DMS79 treated with DMSO at 0.1 percent for 48 hours (cell line): ENCODE measurements around the gene RIMKLB.
"Not testable (repeated sequence)": the region's sequence is repeated elsewhere in the genome, so short reads cannot be mapped to it uniquely, and the experiment has no call there.

Experiments used
- DNase-seq: peaks from one replicate; lab custom pipeline; 2025; lab: John Stamatoyannopoulos, UW

RIMKLB gene

DNA sequence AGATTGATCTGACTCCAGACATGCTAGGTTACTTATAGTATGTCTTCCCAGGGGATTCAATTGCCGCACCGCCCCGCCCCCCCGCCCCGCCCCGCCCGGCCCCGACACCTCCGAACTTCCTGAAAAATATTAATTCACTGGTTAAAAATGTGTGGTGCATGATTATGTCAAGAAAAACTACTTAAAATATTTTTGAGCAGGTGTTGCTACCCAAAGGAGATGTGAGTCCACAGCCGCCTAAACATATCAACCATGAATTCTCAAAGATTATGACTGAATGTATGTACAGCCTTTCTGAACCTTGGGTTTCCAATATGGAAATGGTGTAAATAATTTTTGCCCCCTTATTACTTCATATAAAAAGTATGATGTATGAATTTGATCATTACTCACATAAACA is 2.7 kb upstream of the RIMKLB start:
- DNase-seq, result no peak

DNA sequence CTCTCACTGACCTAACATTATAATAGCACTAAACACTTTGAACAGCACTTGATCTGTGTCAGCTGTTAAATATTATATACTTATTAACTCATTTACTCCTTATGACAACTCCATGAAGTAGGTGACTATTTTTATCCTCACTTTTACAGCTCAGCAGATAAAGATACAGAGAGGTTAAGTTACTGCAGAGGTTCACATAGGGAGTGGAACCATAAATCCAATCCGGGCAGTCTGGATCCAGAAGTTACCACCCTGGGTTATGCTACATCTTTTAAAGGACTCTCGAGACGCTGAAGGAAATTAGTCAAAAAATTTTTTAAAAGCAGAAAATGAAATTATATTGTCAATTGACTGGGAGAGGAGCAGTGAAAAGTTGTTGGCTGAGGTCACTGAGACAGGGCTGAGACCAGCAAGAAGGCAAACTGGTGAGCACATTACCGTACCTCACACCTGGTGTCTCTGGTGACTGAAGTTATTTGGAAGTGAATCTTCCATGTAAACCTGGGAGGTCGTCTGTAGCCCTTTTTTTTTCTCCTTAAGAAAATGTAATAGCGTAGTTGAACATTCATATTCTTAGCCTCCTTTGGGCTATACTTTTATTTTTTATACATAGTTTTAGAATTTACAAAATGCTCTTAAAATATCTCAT is 1.2 kb upstream of the RIMKLB start:
- DNase-seq, result peak; percentile 40

- peak; percentile 59 for DNase-seq
Observed at GRCh38 chr12:8697120-8697475, 693 bp upstream of the RIMKLB start.

DNA sequence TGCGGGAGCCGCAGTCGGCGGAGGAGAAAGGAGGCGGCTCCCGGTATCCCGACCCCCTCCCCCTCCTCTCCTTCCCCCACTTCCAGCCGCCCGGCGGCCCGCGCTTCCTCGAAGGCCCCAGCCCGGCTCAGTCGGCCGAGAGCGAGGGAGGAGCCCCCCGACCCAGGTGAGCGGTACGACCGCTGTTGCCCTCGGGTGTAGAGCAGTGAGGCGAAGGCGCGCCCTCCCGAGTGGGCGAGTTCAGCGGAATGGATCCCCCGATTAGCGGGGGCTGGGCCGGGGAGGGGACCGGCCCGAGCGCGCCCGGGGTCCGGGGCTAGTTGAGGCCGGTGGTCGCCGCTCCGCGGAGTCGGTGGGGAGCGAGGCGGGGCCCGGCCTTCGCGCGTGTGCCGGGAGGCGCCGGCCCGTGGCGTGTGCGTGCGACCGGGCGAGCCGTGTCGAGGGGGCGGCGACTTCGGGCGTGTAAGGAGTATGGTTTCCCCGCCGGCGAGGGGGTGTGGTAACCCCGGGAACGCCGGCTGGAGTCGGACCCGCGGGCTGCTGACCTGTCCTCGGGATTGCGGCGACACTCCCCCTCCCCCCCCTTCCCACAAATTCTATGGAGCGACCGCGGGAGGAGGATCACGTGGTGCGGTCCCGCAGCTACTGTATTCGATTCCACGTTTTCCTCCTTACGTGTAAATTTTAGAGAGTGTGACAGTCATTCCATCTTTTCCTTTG is 501 bp downstream of the RIMKLB start:
- no peak for DNase-seq

GRCh38 chr12:8698879-8699278 is 1.1 kb downstream of the RIMKLB start:
- no peak for DNase-seq

DNA sequence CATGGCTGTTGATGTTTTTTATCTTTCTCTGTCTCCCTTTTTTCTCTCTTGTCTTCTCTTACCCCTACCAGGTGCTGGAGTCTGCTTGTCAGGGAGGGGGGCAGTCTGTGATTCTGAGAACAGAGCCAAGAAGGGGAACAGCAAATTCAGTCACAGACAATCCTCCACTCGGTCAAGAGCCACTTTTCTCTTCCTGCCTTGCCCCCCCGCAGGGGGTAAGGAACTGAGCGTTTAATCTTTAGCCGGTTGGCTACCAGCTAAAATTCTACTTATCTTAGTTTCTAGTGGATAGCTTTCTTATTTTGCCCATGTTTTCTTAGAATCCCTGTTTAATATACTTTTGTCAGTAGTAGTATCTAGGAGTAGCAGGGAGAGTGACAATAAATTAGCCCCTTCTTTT is 1.9 kb downstream of the RIMKLB start:
- DNase-seq, result no peak

- no peak for DNase-seq
Observed at GRCh38 chr12:8701046-8701660, 3.4 kb downstream of the RIMKLB start.

- DNase-seq, result no peak
Observed at GRCh38 chr12:8702159-8702558, 4.4 kb downstream of the RIMKLB start.

DNA sequence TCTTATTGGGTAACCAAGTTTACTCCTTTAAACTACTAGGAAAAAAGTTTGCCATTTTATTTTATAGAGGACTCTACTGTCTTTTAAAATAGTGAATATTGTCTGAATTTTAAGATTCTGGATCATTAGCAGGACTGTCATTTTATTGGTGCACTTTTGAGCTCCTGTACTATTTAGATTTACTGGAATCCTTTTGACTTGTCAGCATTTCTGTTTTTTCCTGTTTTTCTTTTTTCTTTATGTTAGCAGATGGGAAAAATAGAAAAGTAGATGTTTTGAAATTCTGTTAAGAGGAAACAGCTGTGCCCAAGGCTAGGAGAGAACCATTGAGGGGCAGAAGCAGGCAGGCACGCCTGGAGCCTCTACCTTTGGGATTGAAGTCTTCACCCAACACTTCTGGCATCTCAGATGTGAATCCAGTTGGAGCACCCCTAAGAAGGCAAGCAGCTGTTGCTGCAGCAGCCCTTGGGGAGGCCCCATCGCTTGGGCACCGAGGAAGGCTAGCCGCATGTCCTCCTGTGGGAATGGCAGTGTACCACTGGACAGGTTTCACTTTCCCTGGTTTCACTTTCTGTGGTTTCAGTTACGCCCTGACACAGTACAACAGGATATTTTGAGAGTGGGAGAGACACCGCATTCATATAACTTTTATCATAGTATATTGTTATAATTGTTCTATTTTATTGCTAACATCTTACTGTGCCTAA is 11.5 kb downstream of the RIMKLB start:
- no peak for DNase-seq

GRCh38 chr12:8712572-8712971 is 14.8 kb downstream of the RIMKLB start:
- no peak for DNase-seq

- no peak for DNase-seq
Observed at GRCh38 chr12:8722286-8722800, 24.6 kb downstream of the RIMKLB start.

DNA sequence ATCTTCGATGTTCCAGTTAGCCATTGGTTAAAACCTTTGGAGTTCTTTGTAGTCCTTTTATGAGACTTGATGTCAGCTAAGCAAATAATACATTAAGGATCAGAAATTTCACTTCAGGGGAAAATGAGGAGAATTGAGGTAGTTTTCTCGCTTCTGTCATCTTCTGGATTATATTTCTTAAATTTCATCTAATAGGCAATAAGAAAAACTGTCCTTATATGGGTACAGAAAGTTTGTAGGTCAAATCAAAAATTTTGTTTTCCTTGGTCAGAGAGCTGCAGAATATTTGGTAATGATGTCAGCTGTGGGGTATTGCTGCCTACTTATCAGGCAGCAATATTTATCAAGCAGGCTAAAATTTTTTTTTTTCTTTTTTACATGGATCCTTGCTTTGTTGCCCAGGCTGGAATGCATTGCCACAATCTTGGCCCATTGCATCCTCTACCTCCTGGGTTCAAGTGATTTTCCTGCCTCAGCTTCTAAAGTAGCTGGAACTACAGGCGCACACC is 37.1 kb downstream of the RIMKLB start:
- DNase-seq, result no peak

GRCh38 chr12:8742501-8742900 is 44.7 kb downstream of the RIMKLB start:
- DNase-seq, result no peak

GRCh38 chr12:8743121-8743520 is 45.3 kb downstream of the RIMKLB start:
- DNase-seq, result not testable (repeated sequence)

DNA sequence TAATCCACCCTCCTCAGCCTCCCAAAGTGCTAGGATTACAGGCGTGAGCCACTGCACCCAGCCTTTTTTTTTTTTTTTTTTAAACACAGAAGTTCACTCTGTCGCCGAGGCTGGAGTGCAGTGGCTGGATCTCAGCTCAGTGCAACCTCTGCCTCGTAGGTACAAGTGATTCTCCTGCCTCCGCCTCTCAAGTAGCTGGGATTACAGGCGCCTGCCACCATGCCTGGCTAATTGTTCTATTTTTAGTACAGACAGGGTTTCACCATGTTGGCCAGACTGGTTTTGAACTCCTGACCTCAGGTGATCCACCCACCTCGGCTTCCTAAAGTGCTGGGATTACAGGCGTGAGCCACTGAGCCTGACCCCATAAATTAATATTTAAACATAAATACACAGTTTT is 47.8 kb downstream of the RIMKLB start:
- DNase-seq, result not testable (repeated sequence)

- no peak for DNase-seq
Observed at GRCh38 chr12:8746046-8746445, 48.3 kb downstream of the RIMKLB start.

GRCh38 chr12:8760076-8760475 is 62.3 kb downstream of the RIMKLB start:
- DNase-seq, result not testable (repeated sequence)

- not testable (repeated sequence) for DNase-seq
Observed at GRCh38 chr12:8762701-8763100, 64.9 kb downstream of the RIMKLB start.

DNA sequence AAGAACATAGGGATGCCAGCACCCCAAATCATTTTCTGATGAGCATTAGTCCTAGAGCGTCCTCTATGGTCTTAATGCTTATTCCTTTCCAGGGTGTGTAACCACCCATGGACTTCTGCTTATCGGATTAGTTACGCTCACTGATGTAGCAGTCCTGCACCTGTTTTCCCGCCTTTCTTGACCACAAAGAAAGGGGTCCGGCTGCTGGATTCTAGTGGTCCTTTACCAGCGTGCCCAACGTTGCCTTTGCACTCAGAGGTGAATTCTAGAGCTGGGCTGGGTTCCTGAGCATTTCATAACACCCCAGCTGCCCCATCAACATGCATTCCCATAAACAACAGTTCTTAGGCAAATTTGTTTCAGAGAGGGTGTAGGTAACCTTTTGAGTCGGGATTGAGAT is 68.3 kb downstream of the RIMKLB start:
- DNase-seq, result not testable (repeated sequence)

GRCh38 chr12:8770499-8770898 is 72.7 kb downstream of the RIMKLB start:
- no peak for DNase-seq

DNA sequence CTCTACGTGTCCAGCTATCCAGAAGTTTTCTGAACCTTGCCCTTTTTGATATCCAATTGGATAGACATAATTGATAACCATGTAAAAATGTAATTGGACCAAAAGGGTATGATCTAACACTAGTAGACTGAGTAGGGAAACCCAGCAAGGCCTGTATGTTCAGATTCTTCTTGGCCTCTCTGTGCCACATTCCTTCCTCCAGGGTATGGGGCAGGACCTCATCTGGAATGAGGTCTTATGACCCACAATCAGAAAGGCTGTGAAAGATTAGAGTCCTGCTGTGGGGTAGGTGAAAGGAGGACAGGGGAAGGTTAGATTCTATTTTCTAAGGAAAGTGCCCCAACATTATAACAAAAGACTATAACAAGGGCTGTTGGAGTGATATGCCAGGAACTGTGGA is 73.3 kb downstream of the RIMKLB start:
- no peak for DNase-seq

- DNase-seq, result no peak
Observed at GRCh38 chr12:8773461-8773860, 75.7 kb downstream of the RIMKLB start.
